Esophagus muscularis mucosa (tissue), 3 donors: ENCODE measurements around the gene SMAD2.

Source experiments
- POLR2A ChIP-seq: fragments of 450-650 bp; IDR thresholded peaks from one replicate; pipeline ENCODE4 v1.6.1; 2017; ENCODE audit warnings: antibody characterized with exemption, moderate library complexity, mild to moderate bottlenecking, low read depth
- POLR2AphosphoS5 ChIP-seq, 2 donors: sonication (generic); formaldehyde crosslinking; IDR thresholded peaks; one replicate each; pipeline ENCODE4 v1.6.1; 2017; ENCODE audit warnings: antibody characterized with exemption in 2 of 2
- TF ChIP-seq, protein P1 (sequence below), 3 experiments: fragments of 200-600 bp in 2 of 3; fragments of 450-650 bp in 1 of 3; sonication (generic) in 2 of 3; IDR thresholded peaks; one replicate each; pipeline ENCODE4 v1.5.1; 2017 to 2019; ENCODE audit warnings: antibody characterized with exemption in 3 of 3, mild to moderate bottlenecking in 2 of 3, moderate library complexity in 1 of 3

DNA sequence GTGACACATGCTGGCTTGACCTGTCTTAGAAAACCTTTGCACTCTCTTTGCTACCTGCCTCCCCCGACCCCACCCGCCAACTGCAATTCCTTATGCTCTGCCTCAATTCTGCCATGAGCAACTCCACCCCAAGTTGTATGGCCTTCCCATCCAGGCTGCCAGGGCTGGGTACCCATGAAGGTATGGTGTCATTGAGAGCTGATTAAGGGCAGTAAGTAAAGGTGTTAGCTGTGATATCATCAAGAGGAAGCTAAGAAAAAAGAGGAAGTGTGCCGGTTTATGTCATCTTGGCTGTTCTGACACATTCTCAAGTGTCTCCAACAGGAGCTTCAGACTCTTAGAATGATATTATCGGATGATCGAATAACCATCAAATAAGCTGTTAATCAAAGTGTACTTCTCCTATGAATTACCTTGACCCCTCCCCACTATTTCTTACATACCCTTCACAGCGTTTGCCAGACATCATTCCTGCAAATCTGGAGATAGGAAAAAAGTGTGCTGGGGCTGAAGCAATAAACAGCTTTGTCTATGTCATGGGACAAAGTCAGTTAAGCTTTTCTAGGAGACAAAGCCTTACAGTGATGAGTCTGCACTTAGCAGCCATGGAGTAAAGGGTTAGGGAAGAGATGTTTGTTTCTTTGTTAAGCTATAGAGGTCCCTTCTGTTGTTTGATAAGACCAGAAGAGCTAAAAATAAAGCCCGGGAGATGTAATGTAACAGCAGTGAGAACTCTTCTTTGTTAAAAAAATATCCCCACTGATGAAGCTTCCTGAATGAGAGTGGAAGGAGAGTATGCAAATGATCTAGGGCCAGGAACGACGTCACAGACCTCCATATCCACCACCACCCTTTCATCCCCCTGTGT is 40.4 kb upstream of the SMAD2 start:
- TF ChIP-seq, protein P1, sequence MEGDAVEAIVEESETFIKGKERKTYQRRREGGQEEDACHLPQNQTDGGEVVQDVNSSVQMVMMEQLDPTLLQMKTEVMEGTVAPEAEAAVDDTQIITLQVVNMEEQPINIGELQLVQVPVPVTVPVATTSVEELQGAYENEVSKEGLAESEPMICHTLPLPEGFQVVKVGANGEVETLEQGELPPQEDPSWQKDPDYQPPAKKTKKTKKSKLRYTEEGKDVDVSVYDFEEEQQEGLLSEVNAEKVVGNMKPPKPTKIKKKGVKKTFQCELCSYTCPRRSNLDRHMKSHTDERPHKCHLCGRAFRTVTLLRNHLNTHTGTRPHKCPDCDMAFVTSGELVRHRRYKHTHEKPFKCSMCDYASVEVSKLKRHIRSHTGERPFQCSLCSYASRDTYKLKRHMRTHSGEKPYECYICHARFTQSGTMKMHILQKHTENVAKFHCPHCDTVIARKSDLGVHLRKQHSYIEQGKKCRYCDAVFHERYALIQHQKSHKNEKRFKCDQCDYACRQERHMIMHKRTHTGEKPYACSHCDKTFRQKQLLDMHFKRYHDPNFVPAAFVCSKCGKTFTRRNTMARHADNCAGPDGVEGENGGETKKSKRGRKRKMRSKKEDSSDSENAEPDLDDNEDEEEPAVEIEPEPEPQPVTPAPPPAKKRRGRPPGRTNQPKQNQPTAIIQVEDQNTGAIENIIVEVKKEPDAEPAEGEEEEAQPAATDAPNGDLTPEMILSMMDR (IDR thresholded peaks at IDR 0.05) = no peak
- no peak for TF ChIP-seq POLR2A
- no peak for TF ChIP-seq POLR2AphosphoS5 (IDR thresholded peaks at IDR 0.05)
